HCT116 (cell line): ENCODE results near the gene MTHFD2L. TPM values are rescaled to one million over a fixed set of nuclear protein-coding genes. Genes with fewer than 3 reads are reported as not detected.

Source experiments
- ATAC-seq: fragments of 200-7000 bp; cut with Tn5 transposase; 2 replicates; pipeline ENCODE4 v1.9.1; 2020; ENCODE audit warnings: mild to moderate bottlenecking, moderate library complexity
- BruUV-seq: library from RNA; stranded (reverse); fragments of 400-500 nt; replicated peaks from 2 replicates; lab custom pipeline; 2021; lab: Mats Ljungman, UMichigan
- CTCF ChIA-PET: fragments of 300-600 bp; sonication (Branson Sonifier 250); formaldehyde crosslinking; loops from one replicate; lab custom pipeline; 2021; ENCODE audit warnings: antibody characterized with exemption; lab: Charles Lee
- POLR2A ChIA-PET: fragments of 300-600, 350-600 bp; sonication (Branson Sonifier 250); formaldehyde crosslinking; loops from one replicate; lab custom pipeline; 2021; ENCODE audit warnings: antibody characterized with exemption; lab: Charles Lee
- RAD21 ChIA-PET, 2 experiments: fragments of 300-600 bp; sonication (Branson Sonifier 250); formaldehyde crosslinking; loops; one replicate each; lab custom pipeline; 2023; ENCODE audit warnings: low total read pairs in 2 of 2; ENCODE audit not compliant: uncharacterized antibody in 2 of 2, unreplicated experiment in 2 of 2, low non-redundant PET in 1 of 2; lab: Charles Lee
- DNase-seq: peaks from one replicate; pipeline ENCODE4 v3.0.0-alpha.2; 2010; ENCODE audit warnings: low read depth, low spot score
- H2AFZ ChIP-seq: fragments of 200-600 bp; shearing (Covaris generic), sonication (generic); 2 replicates; pipeline ENCODE4 v1.6.1; 2017; ENCODE audit warnings: low read depth, mixed run types, mixed read lengths, antibody characterized with exemption, low read length; ENCODE audit not compliant: poor library complexity, severe bottlenecking
- H3K27ac ChIP-seq: 2 replicates; pipeline ENCODE4 v1.5.1; 2012; ENCODE audit warnings: low read depth, low read length
- H3K27me3 ChIP-seq: fragments of 200-600 bp; sonication (generic); 2 replicates; pipeline ENCODE4 v1.6.1; 2016; ENCODE audit warnings: mixed run types, low read length, mixed read lengths; ENCODE audit not compliant: insufficient read depth
- H3K36me3 ChIP-seq, 2 experiments: fragments of 200-500 bp in 1 of 2; fragments of 200-600 bp in 1 of 2; sonication (Bioruptor generic) in 1 of 2; sonication (generic) in 1 of 2; 2 replicates each; pipeline versions ENCODE4 v1.5.1 to v1.6.1; 2014 to 2016; ENCODE audit warnings: low read length in 2 of 2, inconsistent platforms in 1 of 2, mixed read lengths in 1 of 2, mixed run types in 1 of 2; ENCODE audit not compliant: insufficient read depth in 2 of 2, control insufficient read depth in 1 of 2
- H3K4me1 ChIP-seq, 2 experiments: fragments of 200-600 bp in 1 of 2; sonication (generic) in 1 of 2; 2 replicates each; pipeline versions ENCODE4 v1.5.1 to v1.6.1; 2012 to 2017; ENCODE audit warnings: low read length in 2 of 2, inconsistent platforms in 1 of 2, mild to moderate bottlenecking in 1 of 2, mixed read lengths in 1 of 2, mixed run types in 1 of 2, moderate library complexity in 1 of 2; ENCODE audit not compliant: insufficient read depth in 2 of 2, control insufficient read depth in 1 of 2
- H3K4me2 ChIP-seq: fragments of 200-600 bp; sonication (generic); 2 replicates; pipeline ENCODE4 v1.6.1; 2017; ENCODE audit warnings: mixed run types, low read length, mixed read lengths
- H3K4me3 ChIP-seq, 2 experiments: fragments of 200-600 bp in 1 of 2; sonication (generic) in 1 of 2; replicated peaks in 1 of 2; 2 replicates each; pipeline ENCODE4 v1.5.1; 2011 to 2016; ENCODE audit warnings: low read length in 2 of 2, control low read depth in 1 of 2, low read depth in 1 of 2, mild to moderate bottlenecking in 1 of 2, mixed read lengths in 1 of 2, mixed run types in 1 of 2
- H3K79me2 ChIP-seq: fragments of 200-600 bp; sonication (generic); 2 replicates; pipeline ENCODE4 v1.6.1; 2017; ENCODE audit warnings: mild to moderate bottlenecking, mixed run types, low read length, moderate library complexity, mixed read lengths; ENCODE audit not compliant: insufficient read depth
- H3K9ac ChIP-seq: fragments of 200-600 bp; sonication (generic); 2 replicates; pipeline ENCODE4 v1.6.1; 2016; ENCODE audit warnings: low read length, mixed read lengths
- H3K9me2 ChIP-seq: fragments of 200-600 bp; sonication (generic), shearing (Covaris generic); 2 replicates; pipeline ENCODE4 v1.6.1; 2017; ENCODE audit warnings: mixed run types, mild to moderate bottlenecking, moderate library complexity; ENCODE audit not compliant: insufficient read depth
- H3K9me3 ChIP-seq, 2 experiments: fragments of 200-500 bp in 1 of 2; fragments of 200-600 bp in 1 of 2; sonication (Bioruptor generic) in 1 of 2; sonication (generic) in 1 of 2; 2 replicates each; pipeline ENCODE4 v1.6.1; 2014 to 2017; ENCODE audit warnings: low read length in 2 of 2, mixed read lengths in 2 of 2, inconsistent platforms in 1 of 2, low read depth in 1 of 2, mild to moderate bottlenecking in 1 of 2, mixed run types in 1 of 2, moderate library complexity in 1 of 2; ENCODE audit not compliant: control insufficient read depth in 1 of 2, insufficient read depth in 1 of 2
- H4K20me1 ChIP-seq: fragments of 200-600 bp; sonication (generic), shearing (Covaris generic); 2 replicates; pipeline ENCODE4 v1.6.1; 2017; ENCODE audit warnings: mixed run types, mild to moderate bottlenecking, moderate library complexity; ENCODE audit not compliant: insufficient read depth
- CBX3 ChIP-seq: IDR thresholded peaks from 2 replicates; pipeline ENCODE4 v1.6.1; 2012; ENCODE audit warnings: low read depth
- EZH2 ChIP-seq: fragments of 200-600 bp; sonication (generic); IDR thresholded peaks from 2 replicates; pipeline ENCODE4 v1.6.1; 2017; ENCODE audit warnings: antibody characterized with exemption, mixed run types
- JUND ChIP-seq: IDR thresholded peaks from 2 replicates; pipeline ENCODE4 v1.6.1; 2012
- RAD21 ChIP-seq: IDR thresholded peaks from 2 replicates; pipeline ENCODE4 v1.6.1; 2012; ENCODE audit warnings: low read depth, mild to moderate bottlenecking
- YY1 ChIP-seq: IDR thresholded peaks from 2 replicates; pipeline ENCODE4 v1.6.1; 2011; ENCODE audit warnings: low read length, low read depth, moderate library complexity, mild to moderate bottlenecking; ENCODE audit not compliant: insufficient replicate concordance; ENCODE audit errors: extremely low read depth
- intact Hi-C: fragments of 100-400 bp; cut with micrococcal nuclease; formaldehyde crosslinking; loops from 2 replicates; pipeline ENCODE4 v1.10.0; 2022
- total RNA-seq: library from RNA; stranded (reverse); gene quantifications from one replicate; pipeline ENCODE4 v1.2.1, GENCODE V29; 2021; ENCODE audit not compliant: unreplicated experiment
- TF ChIP-seq, protein P1 (sequence below), 3 experiments: fragments of 200-600 bp in 1 of 3; sonication (generic) in 1 of 3; IDR thresholded peaks in 2 of 3; conservative IDR thresholded peaks in 1 of 3; 2 replicates each; pipeline ENCODE4 v1.5.1; 2012 to 2017; ENCODE audit warnings: low read depth in 2 of 3, low read length in 2 of 3, antibody characterized with exemption in 1 of 3, borderline replicate concordance in 1 of 3, control low read depth in 1 of 3, mild to moderate bottlenecking in 1 of 3, mixed read lengths in 1 of 3, mixed run types in 1 of 3, moderate library complexity in 1 of 3; ENCODE audit not compliant: insufficient read depth in 1 of 3

MTHFD2L gene
- total RNA-seq, 1 experiment from 2014 or later, result 15.0 TPM

DNA sequence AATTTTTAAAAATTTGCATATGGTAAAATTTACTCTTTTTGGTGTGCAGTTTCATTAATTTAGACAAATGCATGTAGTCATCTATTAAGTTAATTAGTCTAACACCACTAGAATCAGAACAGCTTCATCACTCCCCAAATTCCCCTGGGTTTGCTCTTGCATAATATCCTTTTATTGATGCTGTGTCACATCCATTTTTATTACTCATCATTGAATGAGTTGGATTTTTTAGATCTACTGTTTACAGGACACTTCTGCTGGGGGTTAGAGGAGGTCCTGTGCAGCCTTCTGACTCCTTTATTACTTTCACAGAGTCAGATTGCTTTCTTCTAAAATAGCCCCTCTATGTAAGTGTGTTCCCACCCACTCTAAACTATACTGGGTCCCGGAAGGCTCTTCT lies 65.9 kb downstream of the MTHFD2L start (continued):
- TF ChIP-seq EZH2, result no peak

DNA sequence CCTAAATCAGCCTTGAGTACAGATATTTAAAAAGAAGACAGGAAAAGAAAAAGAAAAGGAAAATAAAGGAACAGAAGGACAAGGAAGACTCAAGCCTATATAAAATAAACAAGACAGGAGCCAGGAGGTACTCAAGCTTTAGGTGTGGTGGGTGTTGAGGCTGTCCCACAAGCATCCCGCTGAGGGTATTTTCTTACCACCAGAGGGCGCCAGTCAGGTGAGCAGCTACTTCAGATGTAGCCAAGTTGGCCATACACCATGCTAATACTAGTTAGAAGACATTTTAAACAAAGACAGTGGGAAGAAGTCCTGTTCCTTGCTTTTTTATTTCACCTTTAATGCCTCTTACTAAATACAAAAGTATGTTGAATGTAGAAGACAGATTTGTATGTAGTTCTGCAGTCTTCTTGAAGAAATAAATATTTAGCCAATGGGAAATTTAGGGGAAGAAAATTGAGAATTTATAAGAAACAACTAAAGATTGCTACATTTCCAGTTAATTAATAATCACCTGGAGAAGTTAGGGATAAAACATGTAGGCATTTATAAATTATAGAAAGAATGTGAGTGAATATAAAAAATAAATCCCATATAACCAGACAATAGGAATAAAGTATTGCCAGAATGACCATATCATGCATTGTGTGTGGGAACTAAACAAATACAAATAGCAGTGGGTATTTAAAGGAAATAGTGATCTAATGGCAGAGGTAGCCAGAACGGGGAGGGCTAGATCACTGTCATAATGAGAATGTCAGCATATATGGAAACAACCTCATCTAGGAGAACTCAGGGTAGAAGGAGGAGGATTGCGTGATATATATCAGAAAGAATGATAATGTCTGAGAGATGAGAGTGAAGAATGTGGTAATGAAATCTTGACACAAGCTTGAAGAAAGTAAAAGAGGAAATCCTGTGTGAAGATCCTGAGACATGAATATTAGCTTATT lies 71.0 kb downstream of the MTHFD2L start:
- Histone ChIP-seq H3K9ac (no peak overlapping the region), H4K20me1 (no peaks in the 10 kb centered on the region), H3K9me2 (no peaks in the 10 kb centered on the region), H3K4me1 (peaks cover 3 to 35% of the 10 kb centered on the region in 2 experiments), H2AFZ (no peak overlapping the region), H3K27ac (no peak overlapping the region), H3K4me2 (no peak overlapping the region), H3K27me3 (no peaks in the 10 kb centered on the region)
- DNase-seq (peak; percentile 72), ATAC-seq (peak; percentile 92)
- CTCF ChIA-PET, result interaction anchor here (0.8 to 5.6 kb wide), 25 partner anchors 8 to 605 kb away, joined by 3 to 85 read pairs (median 6); partner anchors contain the start of gene EPGN
- TF ChIP-seq YY1 (peak; percentile 75), EZH2 (no peak), CBX3 (0 out of 2 replicates have a peak, but pooled peaks have one; percentile 70), RAD21 (peak; percentile 87), JUND (no peak)
- TF ChIP-seq, protein P1, sequence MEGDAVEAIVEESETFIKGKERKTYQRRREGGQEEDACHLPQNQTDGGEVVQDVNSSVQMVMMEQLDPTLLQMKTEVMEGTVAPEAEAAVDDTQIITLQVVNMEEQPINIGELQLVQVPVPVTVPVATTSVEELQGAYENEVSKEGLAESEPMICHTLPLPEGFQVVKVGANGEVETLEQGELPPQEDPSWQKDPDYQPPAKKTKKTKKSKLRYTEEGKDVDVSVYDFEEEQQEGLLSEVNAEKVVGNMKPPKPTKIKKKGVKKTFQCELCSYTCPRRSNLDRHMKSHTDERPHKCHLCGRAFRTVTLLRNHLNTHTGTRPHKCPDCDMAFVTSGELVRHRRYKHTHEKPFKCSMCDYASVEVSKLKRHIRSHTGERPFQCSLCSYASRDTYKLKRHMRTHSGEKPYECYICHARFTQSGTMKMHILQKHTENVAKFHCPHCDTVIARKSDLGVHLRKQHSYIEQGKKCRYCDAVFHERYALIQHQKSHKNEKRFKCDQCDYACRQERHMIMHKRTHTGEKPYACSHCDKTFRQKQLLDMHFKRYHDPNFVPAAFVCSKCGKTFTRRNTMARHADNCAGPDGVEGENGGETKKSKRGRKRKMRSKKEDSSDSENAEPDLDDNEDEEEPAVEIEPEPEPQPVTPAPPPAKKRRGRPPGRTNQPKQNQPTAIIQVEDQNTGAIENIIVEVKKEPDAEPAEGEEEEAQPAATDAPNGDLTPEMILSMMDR (IDR thresholded peaks at IDR 0.05 in 2 of 3, conservative IDR thresholded peaks at IDR 0.05 in 1 of 3; ENCODE audit: borderline replicate concordance in 1 of 3, insufficient read depth in 1 of 3, low read depth in 2 of 3, low read length in 2 of 3), result peak; percentile 81 to 97 (median 89); a peak in 5 of 6 replicates
- TF ChIP-seq, all 23 proteins: peak for 4
- Histone ChIP-seq H3K4me3 (no peak overlapping the region), H3K79me2 (no peaks in the 10 kb centered on the region), H3K36me3 (no peaks in the 10 kb centered on the region; a peak in 1 of 4 replicates), H3K9me3 (no peaks in the 10 kb centered on the region)
- ChIA-PET POLR2A (interaction anchor here (0.8 kb wide), 1 partner anchor 78 kb away, joined by 4 read pairs; no protein-coding TSS in a partner anchor), RAD21 (interaction anchor here (0.8 to 2.4 kb wide), 5 partner anchors 40 to 84 kb away, joined by 3 to 14 read pairs (median 4); no protein-coding TSS in a partner anchor)
- BruUV-seq, result no TSS peak
- intact Hi-C loops, result loop anchor here (1.0 to 5.0 kb wide), 3 partner anchors 77 to 393 kb away; no protein-coding TSS in a partner anchor
